Epithelial cell of proximal tubule (primary cell): Measurements from ENCODE around the gene ZFP62. TPM values are rescaled to one million over a fixed set of nuclear protein-coding genes. Genes with fewer than 3 reads are reported as not detected.

ENCODE experiments used
- DNase-seq: peaks from one replicate; pipeline ENCODE4 v3.0.0-alpha.2; 2011; ENCODE audit warnings: low read depth
- H3K4me3 ChIP-seq: 2 replicates; pipeline ENCODE4 v1.5.1; 2011; ENCODE audit warnings: low read depth, mild to moderate bottlenecking, low read length
- CTCF ChIP-seq: conservative IDR thresholded peaks from 2 replicates; pipeline ENCODE4 v1.5.1; 2012; ENCODE audit warnings: low read depth, mild to moderate bottlenecking, low read length
- total RNA-seq: library from RNA; depleted of rRNA; stranded (reverse); fragments of >200 nt; gene quantifications from 2 replicates; pipeline ENCODE4 v1.2.3, GENCODE V29; 2015

Gene ZFP62
- total RNA-seq, 1 donor from 2014 or later: 12.4 TPM

- no peak for DNase-seq
- TF ChIP-seq CTCF: no peak
- no peak overlapping the region for H3K4me3 ChIP-seq
Measured at GRCh38 chr5:180853121-180853847, 7.8 kb downstream of the ZFP62 start.

DNA sequence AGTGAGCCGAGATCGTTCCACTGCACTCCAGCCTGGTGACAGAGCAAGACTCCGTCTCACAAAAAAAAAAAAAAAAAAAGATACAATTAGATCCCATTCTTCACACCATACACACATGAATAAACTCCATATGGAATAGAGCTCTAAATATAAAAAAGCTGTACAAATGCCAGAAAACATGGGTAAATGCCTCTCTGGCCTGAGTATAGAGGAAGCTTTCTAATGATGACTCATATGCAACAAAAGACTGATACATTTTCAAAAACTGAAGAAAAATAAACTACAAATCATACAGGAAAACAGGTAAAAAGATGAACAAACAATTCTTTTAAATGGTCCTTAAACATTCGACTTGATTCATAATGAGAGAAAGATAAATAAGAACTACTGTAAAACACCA is 8.6 kb downstream of the ZFP62 start:
- TF ChIP-seq CTCF: no peak
- no peak overlapping the region for H3K4me3 ChIP-seq
- DNase-seq: no peak

DNA sequence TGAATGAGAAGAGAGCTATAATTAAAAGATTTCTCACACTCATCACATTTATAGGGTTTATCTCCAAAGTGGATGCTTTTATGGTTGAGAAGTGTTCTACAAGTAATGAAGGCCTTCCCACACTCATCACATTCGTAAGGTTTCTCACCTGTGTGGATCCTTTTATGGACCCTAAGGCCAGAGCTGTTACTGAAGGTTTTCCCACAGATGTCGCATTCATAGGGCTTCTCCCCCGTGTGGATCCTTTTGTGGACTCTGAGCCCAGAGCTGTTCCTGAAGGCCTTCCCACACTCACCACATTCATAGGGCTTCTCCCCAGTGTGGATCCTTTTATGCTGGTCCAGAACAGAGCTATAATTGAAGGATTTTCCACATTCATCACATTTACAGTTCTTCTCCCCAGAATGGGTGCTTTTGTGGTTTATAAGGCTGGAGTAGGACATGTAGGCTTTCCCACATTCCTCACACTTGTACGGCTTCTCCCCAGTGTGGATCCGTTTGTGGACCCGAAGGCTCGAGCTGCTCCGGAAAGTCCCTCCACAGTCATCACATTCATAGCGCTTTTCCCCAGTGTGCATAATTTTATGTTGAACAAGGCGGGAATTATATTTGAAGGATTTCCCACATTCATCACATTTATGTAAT is 10.5 kb downstream of the ZFP62 start:
- no peak for DNase-seq
- TF ChIP-seq CTCF: no peak
- H3K4me3 ChIP-seq: no peak overlapping the region

DNA sequence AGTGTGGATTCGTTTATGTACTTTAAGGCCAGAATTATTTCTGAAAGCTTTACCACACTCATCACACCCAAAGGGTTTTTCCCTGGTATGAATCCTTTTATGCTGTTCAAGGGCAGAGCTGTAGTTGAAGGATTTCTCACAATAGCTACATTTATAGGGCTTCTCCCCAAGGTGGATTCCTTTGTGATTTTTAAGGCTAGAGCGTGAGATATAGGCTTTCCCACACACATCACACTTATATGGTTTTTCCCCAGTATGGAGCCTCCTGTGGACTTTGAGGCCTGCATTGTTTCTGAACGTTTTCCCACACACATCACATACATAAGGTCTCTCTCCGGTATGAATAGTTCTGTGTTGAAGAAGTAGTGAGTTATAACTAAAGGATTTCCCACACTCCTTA is 11.2 kb downstream of the ZFP62 start:
- H3K4me3 ChIP-seq: no peak overlapping the region
- no peak for DNase-seq
- TF ChIP-seq CTCF: no peak

DNA sequence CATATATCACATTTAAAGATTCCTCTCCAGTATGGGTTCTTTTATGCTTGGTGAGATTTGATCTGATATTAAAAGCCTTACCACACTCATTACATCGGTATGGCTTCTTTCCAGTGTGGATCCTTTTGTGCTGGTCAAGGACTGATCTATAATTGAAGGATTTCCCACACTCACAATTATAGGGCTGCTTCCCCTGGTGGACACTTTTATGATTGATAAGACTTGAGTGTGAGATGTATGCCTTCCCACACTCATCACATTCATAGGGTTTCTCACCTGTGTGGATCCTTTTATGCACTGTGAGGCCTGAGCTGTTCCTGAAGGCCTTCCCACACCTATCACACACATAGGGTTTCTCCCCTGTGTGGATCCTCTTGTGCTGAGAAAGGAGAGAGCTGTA is 12.2 kb downstream of the ZFP62 start:
- TF ChIP-seq CTCF: no peak
- H3K4me3 ChIP-seq: no peak overlapping the region
- DNase-seq: no peak

- no peak overlapping the region for H3K4me3 ChIP-seq
- no peak for DNase-seq
- no peak for TF ChIP-seq CTCF
Measured at GRCh38 chr5:180848265-180848664, 12.8 kb downstream of the ZFP62 start.

DNA sequence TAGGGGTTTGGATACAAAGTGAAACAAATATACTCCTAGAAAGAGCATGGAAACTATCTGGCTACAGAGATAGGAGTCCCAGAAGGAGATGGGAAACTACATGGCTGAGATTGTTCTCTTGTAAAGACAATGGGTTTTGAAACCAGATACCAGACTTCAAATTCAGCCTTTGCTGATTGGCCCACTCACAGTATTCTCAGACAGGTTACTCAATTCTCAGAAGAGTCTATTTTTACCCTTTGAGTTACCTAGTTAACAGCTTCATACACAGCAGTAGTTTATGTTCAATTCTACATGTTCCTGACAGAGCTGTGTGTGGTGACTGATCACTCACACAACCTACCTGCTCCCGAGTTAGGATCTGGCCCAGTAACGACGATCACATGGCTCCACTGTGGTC is 14.1 kb downstream of the ZFP62 start:
- DNase-seq: no peak
- TF ChIP-seq CTCF: no peak

More for the DNA sequence above, 14.1 kb downstream of the ZFP62 start:
- H3K4me3 ChIP-seq: no peak overlapping the region
